ENCODE results near the gene SPG7.

DNA sequence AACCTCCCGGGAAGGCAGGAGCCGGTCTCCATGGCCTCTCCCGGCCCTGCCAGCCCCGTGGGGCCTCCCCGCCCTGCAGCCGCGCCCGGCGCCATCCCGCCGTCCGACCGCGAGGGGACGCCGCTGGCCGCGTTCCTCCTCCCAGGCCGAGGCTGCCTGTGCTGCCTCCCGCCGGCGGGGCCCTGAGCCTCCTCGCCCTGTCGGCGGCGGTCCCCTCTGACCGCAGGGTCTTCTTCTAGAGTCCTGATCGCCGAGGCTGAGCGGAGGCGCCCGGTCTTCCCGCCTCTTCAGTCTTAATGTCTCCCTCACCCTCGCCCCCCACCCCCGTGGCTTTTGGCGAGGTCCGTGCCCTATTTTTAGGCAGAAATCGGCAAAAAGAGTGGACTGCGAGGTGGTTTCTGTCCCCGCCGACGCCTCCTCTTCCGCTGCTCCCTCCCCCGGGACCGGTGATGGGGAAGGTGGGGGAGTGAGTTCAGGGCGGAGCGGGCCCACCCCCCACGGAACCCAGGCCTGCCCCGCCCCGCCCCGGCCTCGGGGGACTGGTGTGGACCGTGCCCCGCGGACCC lies 66.6 kb downstream of the SPG7 start:
- TF ChIP-seq CTCF (conservative IDR thresholded peaks at IDR 0.05; ENCODE audit: low read depth, low read length) (peak; percentile 96), MAZ (IDR thresholded peaks at IDR 0.05; ENCODE audit: borderline replicate concordance, low read depth, low read length) (no peak; the same call in 1 of the 2 replicates), RAD21 (IDR thresholded peaks at IDR 0.05; ENCODE audit: low read length) (peak; percentile 94), POLR2A (IDR thresholded peaks at IDR 0.05; ENCODE audit: low read depth, low read length) (0 out of 2 replicates have a peak, but pooled peaks have one; percentile 15), SMC3 (IDR thresholded peaks at IDR 0.05; ENCODE audit: low read depth, low read length) (peak; percentile 84), RFX5 (IDR thresholded peaks at IDR 0.05; ENCODE audit: low read depth, low read length) (no peak), MXI1 (IDR thresholded peaks at IDR 0.05; ENCODE audit: borderline replicate concordance, low read depth, low read length) (0 out of 2 replicates have a peak, but pooled peaks have one; percentile 3), RCOR1 (IDR thresholded peaks at IDR 0.05; ENCODE audit: insufficient replicate concordance, low read length) (no peak)
- TF ChIP-seq, protein P1, sequence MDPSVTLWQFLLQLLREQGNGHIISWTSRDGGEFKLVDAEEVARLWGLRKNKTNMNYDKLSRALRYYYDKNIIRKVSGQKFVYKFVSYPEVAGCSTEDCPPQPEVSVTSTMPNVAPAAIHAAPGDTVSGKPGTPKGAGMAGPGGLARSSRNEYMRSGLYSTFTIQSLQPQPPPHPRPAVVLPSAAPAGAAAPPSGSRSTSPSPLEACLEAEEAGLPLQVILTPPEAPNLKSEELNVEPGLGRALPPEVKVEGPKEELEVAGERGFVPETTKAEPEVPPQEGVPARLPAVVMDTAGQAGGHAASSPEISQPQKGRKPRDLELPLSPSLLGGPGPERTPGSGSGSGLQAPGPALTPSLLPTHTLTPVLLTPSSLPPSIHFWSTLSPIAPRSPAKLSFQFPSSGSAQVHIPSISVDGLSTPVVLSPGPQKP (IDR thresholded peaks at IDR 0.05; ENCODE audit: borderline replicate concordance, low read depth, low read length): no peak

Measured in IMR-90 (cell line).